GM06990 (cell line): Measurements from ENCODE around the gene ASTL.

Experiments used
- DNase-seq: peaks from one replicate; pipeline ENCODE4 v3.0.0-alpha.2; 2011; ENCODE audit not compliant: insufficient read length; ENCODE audit errors: extremely low read depth
- H3K27me3 ChIP-seq: replicated peaks from 2 replicates; pipeline ENCODE4 v1.6.0; 2011; ENCODE audit warnings: low read length; ENCODE audit not compliant: control insufficient read depth, insufficient read depth
- H3K36me3 ChIP-seq: 2 replicates; pipeline ENCODE4 v1.5.1; 2011; ENCODE audit warnings: low read length; ENCODE audit not compliant: control insufficient read depth, insufficient read depth
- H3K4me3 ChIP-seq: replicated peaks from 2 replicates; pipeline ENCODE4 v1.5.1; 2011; ENCODE audit warnings: low read depth, mild to moderate bottlenecking, control low read depth, low read length
- TF ChIP-seq, protein P1 (sequence below): IDR thresholded peaks from 2 replicates; pipeline ENCODE4 v1.5.1; 2011; ENCODE audit warnings: low read length, control low read depth, mild to moderate bottlenecking, inconsistent platforms; ENCODE audit not compliant: insufficient read depth, poor library complexity, severe bottlenecking

The ASTL gene

GRCh38 chr2:96136129-96136720, 2.1 kb downstream of the ASTL start:
- Histone ChIP-seq H3K27me3 (no peaks in the 10 kb centered on the region), H3K4me3 (no peak overlapping the region), H3K36me3 (no peaks in the 10 kb centered on the region; the same call in 1 of the 2 replicates)
- no peak for DNase-seq
- TF ChIP-seq, protein P1, sequence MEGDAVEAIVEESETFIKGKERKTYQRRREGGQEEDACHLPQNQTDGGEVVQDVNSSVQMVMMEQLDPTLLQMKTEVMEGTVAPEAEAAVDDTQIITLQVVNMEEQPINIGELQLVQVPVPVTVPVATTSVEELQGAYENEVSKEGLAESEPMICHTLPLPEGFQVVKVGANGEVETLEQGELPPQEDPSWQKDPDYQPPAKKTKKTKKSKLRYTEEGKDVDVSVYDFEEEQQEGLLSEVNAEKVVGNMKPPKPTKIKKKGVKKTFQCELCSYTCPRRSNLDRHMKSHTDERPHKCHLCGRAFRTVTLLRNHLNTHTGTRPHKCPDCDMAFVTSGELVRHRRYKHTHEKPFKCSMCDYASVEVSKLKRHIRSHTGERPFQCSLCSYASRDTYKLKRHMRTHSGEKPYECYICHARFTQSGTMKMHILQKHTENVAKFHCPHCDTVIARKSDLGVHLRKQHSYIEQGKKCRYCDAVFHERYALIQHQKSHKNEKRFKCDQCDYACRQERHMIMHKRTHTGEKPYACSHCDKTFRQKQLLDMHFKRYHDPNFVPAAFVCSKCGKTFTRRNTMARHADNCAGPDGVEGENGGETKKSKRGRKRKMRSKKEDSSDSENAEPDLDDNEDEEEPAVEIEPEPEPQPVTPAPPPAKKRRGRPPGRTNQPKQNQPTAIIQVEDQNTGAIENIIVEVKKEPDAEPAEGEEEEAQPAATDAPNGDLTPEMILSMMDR = no peak

DNA sequence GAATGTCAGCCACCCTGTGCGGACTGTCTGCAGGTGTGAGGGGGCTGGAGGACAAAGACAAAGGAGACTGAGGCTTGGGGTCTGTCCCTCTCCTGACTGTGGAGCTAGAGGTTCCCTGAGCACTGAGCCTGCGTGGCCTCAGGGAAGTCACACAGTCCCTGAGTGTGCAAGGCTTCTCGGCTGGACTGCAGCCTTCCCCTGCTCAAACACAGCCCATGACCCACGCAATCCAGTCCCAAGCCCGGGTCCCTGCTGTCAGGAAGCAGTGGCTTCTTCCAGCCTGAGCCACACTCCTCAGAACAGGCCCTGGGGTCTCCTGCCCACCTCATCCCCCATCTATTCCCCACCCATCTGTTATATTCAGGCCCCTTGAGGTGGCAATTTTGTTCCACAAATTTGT, 2.7 kb downstream of the ASTL start:
- Histone ChIP-seq H3K36me3 (no peaks in the 10 kb centered on the region), H3K27me3 (no peaks in the 10 kb centered on the region), H3K4me3 (no peak overlapping the region)
- TF ChIP-seq, protein P1 = no peak
- DNase-seq = no peak

GRCh38 chr2:96135171-96135570, 3.1 kb downstream of the ASTL start:
- Histone ChIP-seq H3K4me3 (no peak overlapping the region), H3K27me3 (no peaks in the 10 kb centered on the region), H3K36me3 (no peaks in the 10 kb centered on the region)
- no peak for DNase-seq
- TF ChIP-seq, protein P1 = no peak

- H3K27me3 ChIP-seq = no peaks in the 10 kb centered on the region
- no peaks in the 10 kb centered on the region for H3K36me3 ChIP-seq
- TF ChIP-seq, protein P1 = no peak
- H3K4me3 ChIP-seq = no peak overlapping the region
- DNase-seq = no peak
Observed at GRCh38 chr2:96134421-96134820, 3.9 kb downstream of the ASTL start.

DNA sequence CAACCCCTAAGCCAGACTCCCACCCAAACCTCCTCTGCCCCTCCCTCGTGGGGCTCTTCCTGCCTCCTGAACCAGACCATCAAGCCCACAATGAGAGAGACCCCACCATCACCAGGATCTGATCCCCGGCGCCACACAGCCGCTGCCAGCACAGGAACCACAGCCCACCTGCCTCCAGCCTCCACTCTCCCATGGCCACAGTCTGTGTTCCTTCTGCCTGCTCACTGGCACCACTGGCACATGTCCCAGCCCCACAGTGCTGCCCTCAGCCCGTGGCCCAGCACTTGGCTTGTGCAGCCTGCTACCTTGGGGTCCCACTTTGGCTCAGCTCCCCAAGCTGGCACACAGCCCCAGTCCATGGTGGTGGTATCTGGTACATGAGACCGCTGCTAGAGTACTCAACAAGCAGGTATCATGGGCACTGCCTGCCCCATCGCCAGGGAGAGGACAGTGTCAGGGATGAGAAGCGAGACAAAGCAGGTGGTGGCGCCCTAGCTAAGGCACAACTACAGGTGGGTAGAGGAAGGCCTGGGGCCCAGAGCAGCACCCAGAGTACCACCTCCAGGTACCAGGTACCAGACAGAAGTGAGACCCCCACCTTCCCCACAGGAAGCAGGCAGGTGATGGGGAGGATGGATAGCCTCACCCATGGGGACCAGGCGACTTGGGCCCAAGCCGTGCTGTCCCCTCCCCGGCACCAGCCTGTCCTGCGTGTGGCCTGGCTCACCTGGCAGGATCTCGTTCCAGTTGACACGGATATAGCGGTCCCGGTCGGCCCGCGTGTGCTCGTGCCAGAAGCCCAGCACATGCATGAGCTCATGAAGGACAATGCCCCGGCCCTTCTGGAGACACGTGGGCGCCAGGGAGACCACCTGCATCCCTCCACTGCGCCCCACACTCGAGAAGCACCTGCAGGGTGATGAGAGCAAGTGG, 6.2 kb downstream of the ASTL start:
- no peak overlapping the region for H3K4me3 ChIP-seq
- TF ChIP-seq, protein P1 = no peak

More for the DNA sequence above, 6.2 kb downstream of the ASTL start:
- Histone ChIP-seq H3K36me3 (no peaks in the 10 kb centered on the region), H3K27me3 (no peaks in the 10 kb centered on the region)
- DNase-seq = no peak
